HepG2 (cell line): ENCODE results near the gene ARHGAP15.

Experiments used
- ZFX ChIP-seq: sonication (generic); formaldehyde crosslinking; IDR thresholded peaks from 2 replicates; pipeline ENCODE4 v1.4.0; 2020; ENCODE audit warnings: mild to moderate bottlenecking, low read depth, missing genetic modification reagents, moderate library complexity
- ZZZ3 ChIP-seq: sonication (generic); formaldehyde crosslinking; IDR thresholded peaks from 2 replicates; pipeline ENCODE4 v1.4.0; 2020; ENCODE audit warnings: missing genetic modification reagents, mild to moderate bottlenecking, borderline replicate concordance

DNA sequence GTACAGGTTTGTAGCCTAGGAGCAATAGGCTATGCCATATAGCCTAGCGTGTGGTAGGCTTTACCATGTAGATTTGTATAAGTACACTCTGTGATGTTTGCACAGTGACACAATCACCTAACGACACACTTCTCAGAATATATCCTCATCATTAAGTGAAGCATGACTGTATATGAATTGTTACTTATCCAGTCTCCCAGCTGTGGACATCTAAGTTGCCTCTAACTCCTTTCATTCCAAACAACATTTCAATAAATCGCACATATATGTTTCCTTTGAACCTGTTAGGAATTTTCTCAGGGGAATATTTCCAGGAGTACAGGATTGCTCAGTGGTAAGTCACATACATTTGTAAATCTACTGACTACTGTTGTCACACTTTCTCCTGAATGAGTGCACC is 90.0 kb downstream of the ARHGAP15 start:
- TF ChIP-seq ZFX (no peak), ZZZ3 (CRISPR knock-in tag) (no peak)
